Immature natural killer cell (primary cell): ENCODE results near the gene KCTD15. TPM values are rescaled to one million over a fixed set of nuclear protein-coding genes. Genes with fewer than 3 reads are reported as not detected.
A peak's percentile ranks its signal among the peaks of the same experiment; 100 is the strongest.
"Not testable (repeated sequence)": the region's sequence is repeated elsewhere in the genome, so short reads cannot be mapped to it uniquely, and the experiment has no call there.

Source experiments
- DNase-seq, 3 donors: peaks; one replicate each; pipeline ENCODE4 v3.0.0; 2022; ENCODE audit warnings: mixed read lengths in 1 of 3
- H3K27ac Mint-ChIP-seq, 6 donors: one replicate each; pipeline ENCODE4 v1.8.0; 2020; ENCODE audit warnings: mixed read lengths in 6 of 6, mild to moderate bottlenecking in 5 of 6, inconsistent platforms in 4 of 6, moderate library complexity in 3 of 6
- H3K27me3 Mint-ChIP-seq, 3 donors: one replicate each; pipeline ENCODE4 v1.8.0; 2020 to 2021; ENCODE audit warnings: low read depth in 3 of 3, mild to moderate bottlenecking in 3 of 3, mixed read lengths in 3 of 3, moderate library complexity in 3 of 3, inconsistent platforms in 1 of 3
- H3K36me3 Mint-ChIP-seq, 3 donors: one replicate each; pipeline ENCODE4 v1.8.0; 2020; ENCODE audit warnings: mixed read lengths in 3 of 3, inconsistent platforms in 2 of 3, mild to moderate bottlenecking in 2 of 3
- H3K4me1 Mint-ChIP-seq, 2 donors: one replicate each; pipeline ENCODE4 v1.8.0; 2020; ENCODE audit warnings: inconsistent platforms in 2 of 2, mild to moderate bottlenecking in 2 of 2, mixed read lengths in 2 of 2, moderate library complexity in 1 of 2
- H3K4me3 Mint-ChIP-seq, 5 donors: one replicate each; pipeline ENCODE4 v1.8.0; 2020; ENCODE audit warnings: mild to moderate bottlenecking in 5 of 5, mixed read lengths in 5 of 5, inconsistent platforms in 3 of 5, moderate library complexity in 3 of 5
- H3K9me3 Mint-ChIP-seq, 6 donors: one replicate each; pipeline ENCODE4 v1.8.0; 2020; ENCODE audit warnings: mild to moderate bottlenecking in 6 of 6, mixed read lengths in 6 of 6, inconsistent platforms in 4 of 6, moderate library complexity in 3 of 6
- polyA plus RNA-seq, 3 donors: library from polyadenylated mRNA; unstranded; fragments of 300-500 nt; fragmentation: Illumina TruSeq; gene quantifications; one replicate each; pipeline ENCODE4 v1.2.3, GENCODE V29; 2021

Gene KCTD15
- polyA plus RNA-seq, 3 donors from 2014 or later = not detected

- peaks cover 0 to 2% (median 0%) of the 10 kb centered on the region in 3 donors for H3K27me3 Mint-ChIP-seq
- no peak overlapping the region for H3K4me3 Mint-ChIP-seq
- H3K27ac Mint-ChIP-seq = peak overlapping the region in 1 of 6 donors; percentile 8
- no peaks in the 10 kb centered on the region for H3K36me3 Mint-ChIP-seq
- H3K9me3 Mint-ChIP-seq = no peaks in the 10 kb centered on the region
- no peaks in the 10 kb centered on the region for H3K4me1 Mint-ChIP-seq
- no peak for DNase-seq
Measured at GRCh38 chr19:33808399-33808798, 11.7 kb downstream of the KCTD15 start.

DNA sequence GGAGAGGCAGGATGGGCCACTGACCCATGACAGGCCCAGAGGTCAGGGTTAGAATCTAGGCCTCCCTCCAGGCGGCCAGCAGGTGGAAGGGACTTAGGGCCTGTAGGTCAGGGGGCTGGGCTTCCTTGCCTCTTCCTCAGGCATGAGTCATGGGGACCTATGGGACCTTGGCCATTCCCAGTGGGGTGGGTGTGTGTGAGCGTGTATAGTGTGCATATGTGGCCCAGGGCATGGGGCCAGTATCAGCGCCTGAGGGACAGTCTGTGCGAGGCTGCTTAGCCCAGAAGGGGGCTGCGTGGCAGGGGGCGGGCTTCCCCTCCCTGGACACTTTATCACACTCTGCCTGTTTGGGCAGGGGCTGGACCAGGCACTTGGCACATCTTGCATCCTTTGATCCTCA, 13.3 kb downstream of the KCTD15 start:
- Mint-ChIP-seq H3K9me3 (no peaks in the 10 kb centered on the region), H3K27ac (no peak overlapping the region)

GRCh38 chr19:33810821-33811220, 14.2 kb downstream of the KCTD15 start:
- H3K9me3 Mint-ChIP-seq = no peaks in the 10 kb centered on the region
- H3K36me3 Mint-ChIP-seq = no peaks in the 10 kb centered on the region
- DNase-seq = no peak
- no peak overlapping the region for H3K27ac Mint-ChIP-seq
- H3K27me3 Mint-ChIP-seq = peaks cover 0 to 2% (median 0%) of the 10 kb centered on the region in 3 donors
- no peak overlapping the region for H3K4me3 Mint-ChIP-seq
- no peaks in the 10 kb centered on the region for H3K4me1 Mint-ChIP-seq

More for the DNA sequence above, 13.3 kb downstream of the KCTD15 start:
- peaks cover 0 to 2% (median 0%) of the 10 kb centered on the region in 3 donors for H3K27me3 Mint-ChIP-seq
- no peak for DNase-seq
- no peak overlapping the region for H3K4me3 Mint-ChIP-seq
- H3K36me3 Mint-ChIP-seq = no peaks in the 10 kb centered on the region
- H3K4me1 Mint-ChIP-seq = no peaks in the 10 kb centered on the region

GRCh38 chr19:33811246-33811645, 14.6 kb downstream of the KCTD15 start:
- no peak overlapping the region for H3K27ac Mint-ChIP-seq
- H3K4me1 Mint-ChIP-seq = no peaks in the 10 kb centered on the region

DNA sequence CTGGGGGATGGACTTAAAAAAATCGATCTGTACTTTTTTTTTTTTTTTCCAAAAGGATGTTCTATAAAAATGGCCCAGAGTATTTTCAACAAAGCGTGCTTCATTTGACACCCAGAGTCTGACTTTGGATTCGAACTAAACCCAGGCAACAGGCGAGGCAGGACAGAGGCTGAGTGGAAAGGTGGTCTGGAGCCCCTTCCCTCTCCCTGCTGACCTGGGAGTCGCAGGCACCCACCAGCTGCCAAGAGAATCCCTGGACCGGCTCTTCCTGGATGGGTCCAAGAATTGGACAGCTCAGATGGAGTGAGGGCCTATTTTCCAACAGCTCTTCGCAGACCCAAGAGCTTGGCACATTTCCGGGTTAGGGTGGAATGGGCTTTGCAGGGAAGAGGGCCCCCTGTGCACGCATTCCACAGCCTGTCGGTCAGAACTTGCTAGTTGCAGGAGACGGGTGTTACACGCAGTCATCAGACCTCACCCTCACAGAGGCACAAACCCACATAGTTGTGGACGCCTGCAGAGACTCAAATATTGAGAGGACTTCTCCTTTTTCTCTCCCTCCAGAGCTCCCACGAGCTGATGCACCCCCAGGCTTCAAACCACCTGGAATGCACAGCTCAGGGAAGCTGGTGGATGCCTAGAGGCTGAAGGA, 15.2 kb downstream of the KCTD15 start:
- H3K27me3 Mint-ChIP-seq = peaks cover 0 to 2% (median under 1%) of the 10 kb centered on the region in 3 donors

More at GRCh38 chr19:33811246-33811645, 14.6 kb downstream of the KCTD15 start:
- H3K9me3 Mint-ChIP-seq = no peaks in the 10 kb centered on the region
- H3K4me3 Mint-ChIP-seq = no peak overlapping the region
- no peak for DNase-seq
- H3K27me3 Mint-ChIP-seq = peaks cover 0 to 2% (median 0%) of the 10 kb centered on the region in 3 donors
- no peaks in the 10 kb centered on the region for H3K36me3 Mint-ChIP-seq

DNA sequence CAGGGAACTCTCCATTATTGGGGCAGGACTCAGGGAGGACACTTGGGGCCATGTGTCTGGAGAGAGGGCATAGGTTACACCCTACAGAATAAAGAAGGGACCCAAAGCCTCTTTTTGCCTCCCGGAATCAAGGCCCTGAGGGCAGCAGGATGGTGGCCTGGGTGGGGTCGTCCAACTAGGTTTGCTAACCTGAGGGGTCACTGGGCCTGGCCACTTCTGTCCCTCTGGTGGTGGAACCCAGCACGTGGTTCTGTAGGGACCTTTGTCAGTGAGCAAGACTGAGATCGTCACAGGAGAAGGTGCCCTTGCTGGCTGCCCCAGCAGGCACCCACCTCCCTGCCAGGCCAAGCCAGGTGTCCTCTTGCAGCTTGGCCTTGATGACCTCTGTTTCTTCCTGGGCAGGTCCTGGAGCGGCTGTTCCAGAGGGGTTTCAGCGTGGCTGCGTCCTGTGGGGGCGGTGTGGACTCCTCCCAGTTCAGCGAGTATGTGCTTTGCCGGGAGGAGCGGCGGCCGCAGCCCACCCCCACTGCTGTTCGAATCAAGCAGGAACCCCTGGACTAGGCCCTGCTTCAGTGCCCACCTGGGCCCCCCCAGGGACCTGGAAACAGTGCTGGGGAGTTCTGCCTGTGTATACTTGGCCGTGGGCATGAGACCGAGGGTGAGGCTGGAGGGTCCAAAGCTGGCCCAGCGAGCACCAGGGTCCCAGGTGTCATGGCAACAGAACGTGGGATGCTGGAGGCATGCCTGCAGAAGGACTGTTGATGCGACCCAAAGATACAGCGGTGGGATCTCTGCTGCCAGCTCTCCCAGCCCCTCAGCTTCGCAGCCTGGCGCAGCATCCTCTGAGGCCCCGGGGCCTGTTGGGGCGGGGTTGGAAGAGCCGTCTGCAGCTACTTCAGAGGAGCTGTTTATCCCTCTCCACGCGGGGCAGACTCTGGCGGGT, 16.0 kb downstream of the KCTD15 start:
- Mint-ChIP-seq H3K4me1 (no peaks in the 10 kb centered on the region), H3K36me3 (no peaks in the 10 kb centered on the region), H3K27ac (no peak overlapping the region), H3K4me3 (no peak overlapping the region), H3K9me3 (no peaks in the 10 kb centered on the region), H3K27me3 (peaks cover 0 to 5% (median 2%) of the 10 kb centered on the region in 3 donors)
- DNase-seq = no peak

More for the DNA sequence above, 15.2 kb downstream of the KCTD15 start:
- Mint-ChIP-seq H3K4me3 (no peak overlapping the region), H3K4me1 (no peaks in the 10 kb centered on the region), H3K36me3 (no peaks in the 10 kb centered on the region), H3K27ac (no peak overlapping the region), H3K9me3 (no peaks in the 10 kb centered on the region)
- no peak for DNase-seq

DNA sequence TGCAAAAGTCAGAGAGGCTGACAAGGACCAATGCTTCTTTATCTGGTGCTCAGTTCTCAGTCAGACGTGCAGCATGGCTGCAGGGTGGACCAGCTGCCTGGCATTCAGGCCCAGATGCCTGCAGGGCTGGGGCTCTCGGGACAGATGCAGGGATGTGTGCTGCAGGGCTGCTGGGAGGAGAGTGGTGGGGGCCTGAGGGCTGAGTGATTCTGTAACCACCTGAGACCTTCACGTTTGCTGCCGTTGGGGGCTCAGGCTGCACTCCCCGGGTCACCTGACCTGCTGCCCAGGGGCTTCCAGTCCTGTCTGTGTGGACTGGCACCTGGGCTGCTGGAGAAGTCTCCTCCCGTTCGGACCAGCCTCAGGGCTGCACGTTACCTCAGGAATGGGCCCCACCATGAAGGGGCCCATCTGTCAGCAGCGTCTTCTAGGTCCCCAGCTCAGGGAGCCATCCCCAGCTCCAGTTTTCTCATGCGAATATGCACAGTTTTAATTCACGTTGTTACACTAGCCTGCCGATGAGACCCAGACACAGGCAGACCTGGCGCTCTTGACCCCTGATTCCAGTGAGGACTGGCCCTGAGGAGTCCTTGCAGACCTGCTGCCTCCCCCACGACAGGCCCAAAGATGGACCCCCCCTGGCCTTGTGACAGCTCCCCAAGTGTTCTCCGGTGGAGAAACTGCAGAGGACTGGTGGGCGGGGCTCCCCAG, 16.9 kb downstream of the KCTD15 start:
- no peak overlapping the region for H3K27ac Mint-ChIP-seq
- H3K27me3 Mint-ChIP-seq = peaks cover 0 to 10% (median 5%) of the 10 kb centered on the region in 3 donors
- no peak for DNase-seq
- H3K9me3 Mint-ChIP-seq = no peaks in the 10 kb centered on the region
- H3K4me1 Mint-ChIP-seq = no peaks in the 10 kb centered on the region
- H3K4me3 Mint-ChIP-seq = no peak overlapping the region
- no peaks in the 10 kb centered on the region for H3K36me3 Mint-ChIP-seq

DNA sequence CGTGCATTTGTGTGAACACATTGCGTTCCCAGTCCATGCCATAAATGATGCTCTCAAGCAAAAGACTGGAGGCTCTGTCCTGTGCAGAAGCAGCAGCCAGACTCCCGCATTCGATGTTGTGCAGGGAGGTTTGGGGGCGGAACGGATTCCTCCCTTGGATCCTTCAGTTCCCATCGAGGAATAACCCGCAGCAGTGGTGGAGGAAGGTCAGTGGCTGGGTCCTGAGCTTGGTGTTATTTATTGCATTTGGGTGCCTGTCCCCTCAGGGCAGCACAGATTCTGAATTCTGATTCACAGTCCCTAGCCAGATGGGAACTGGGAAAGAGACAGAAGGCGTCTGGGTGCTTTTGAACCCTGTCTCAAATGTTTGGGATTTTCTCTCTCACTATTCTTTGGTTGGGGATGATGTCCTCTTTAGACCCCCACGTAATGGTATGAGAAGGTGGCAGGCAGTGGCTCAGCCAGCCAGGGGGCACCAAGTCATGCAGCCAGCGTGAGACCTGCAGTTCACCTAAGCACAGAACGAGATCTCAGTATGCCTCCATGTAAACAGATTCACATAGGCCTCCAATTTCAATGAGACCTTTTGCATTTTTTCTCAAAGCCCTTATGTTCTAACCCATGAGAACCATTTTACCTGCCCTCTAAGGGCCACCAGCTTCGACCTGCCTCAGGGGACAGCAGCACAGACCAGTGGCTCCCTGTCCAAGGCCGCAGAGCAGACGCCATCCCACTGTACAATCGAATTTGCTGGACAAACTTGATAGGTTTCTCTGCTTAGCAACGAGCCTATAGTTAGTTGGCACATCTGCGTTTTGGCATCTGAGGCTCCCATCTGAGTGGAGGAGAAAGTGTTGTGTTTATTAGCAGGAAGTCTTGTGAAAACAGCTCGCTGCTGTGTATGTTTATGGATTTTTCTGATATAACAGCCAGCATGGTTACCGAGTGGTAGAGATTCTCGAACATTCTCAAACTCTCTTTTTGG, 17.8 kb downstream of the KCTD15 start:
- no peak overlapping the region for H3K4me3 Mint-ChIP-seq
- no peak overlapping the region for H3K27ac Mint-ChIP-seq
- H3K27me3 Mint-ChIP-seq = peaks cover 1 to 17% (median 5%) of the 10 kb centered on the region in 3 donors
- H3K4me1 Mint-ChIP-seq = peaks cover 0 to 4% of the 10 kb centered on the region in 2 donors
- no peaks in the 10 kb centered on the region for H3K9me3 Mint-ChIP-seq
- no peaks in the 10 kb centered on the region for H3K36me3 Mint-ChIP-seq
- DNase-seq = no peak

GRCh38 chr19:33815380-33816340, 19.0 kb downstream of the KCTD15 start:
- Mint-ChIP-seq H3K27me3 (peaks cover 4 to 17% (median 6%) of the 10 kb centered on the region in 3 donors), H3K4me1 (peaks cover 0 to 7% of the 10 kb centered on the region in 2 donors), H3K36me3 (no peaks in the 10 kb centered on the region), H3K9me3 (no peaks in the 10 kb centered on the region), H3K27ac (no peak overlapping the region), H3K4me3 (no peak overlapping the region)
- DNase-seq = no peak

- peaks cover 0 to 12% of the 10 kb centered on the region in 2 donors for H3K4me1 Mint-ChIP-seq
- no peaks in the 10 kb centered on the region for H3K9me3 Mint-ChIP-seq
- H3K27me3 Mint-ChIP-seq = peaks cover 4 to 24% (median 8%) of the 10 kb centered on the region in 3 donors
- H3K27ac Mint-ChIP-seq = no peak overlapping the region
- no peaks in the 10 kb centered on the region for H3K36me3 Mint-ChIP-seq
- H3K4me3 Mint-ChIP-seq = peak overlapping the region in 1 of 5 donors; percentile 3
- DNase-seq = no peak
Measured at GRCh38 chr19:33818411-33818810, 21.7 kb downstream of the KCTD15 start.

GRCh38 chr19:33819078-33819477, 22.4 kb downstream of the KCTD15 start:
- H3K36me3 Mint-ChIP-seq, H3K9me3 Mint-ChIP-seq, DNase-seq: not testable (repeated sequence)
- Mint-ChIP-seq H3K27ac (peak overlapping the region in 1 of 6 donors; percentile 30), H3K4me3 (peak overlapping the region; percentile 38 to 73 (median 60)), H3K4me1 (peaks cover 0 to 12% of the 10 kb centered on the region in 2 donors), H3K27me3 (peaks cover 4 to 24% (median 11%) of the 10 kb centered on the region in 3 donors)

DNA sequence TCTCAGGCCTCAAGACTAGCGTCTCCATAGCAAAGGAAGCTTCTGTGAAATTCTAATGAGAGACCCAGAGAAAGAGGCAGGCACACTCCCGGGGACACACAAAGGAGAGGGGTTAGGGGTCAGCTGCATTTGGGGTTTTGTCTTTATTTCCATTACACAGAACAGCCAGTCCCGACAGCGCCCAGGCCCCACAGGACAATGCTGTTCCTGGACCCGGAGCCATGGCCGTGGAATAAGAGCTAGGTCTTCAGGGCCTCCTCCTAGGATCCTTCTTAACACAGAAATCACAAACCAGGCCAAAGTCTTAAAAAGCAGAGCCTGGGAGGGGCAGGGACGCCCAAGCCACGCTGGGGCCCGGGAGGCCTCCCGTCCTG, 22.8 kb downstream of the KCTD15 start:
- no peaks in the 10 kb centered on the region for H3K36me3 Mint-ChIP-seq
- H3K4me3 Mint-ChIP-seq = peak overlapping the region; percentile 38 to 73 (median 60)
- no peaks in the 10 kb centered on the region for H3K9me3 Mint-ChIP-seq
- DNase-seq = no peak
- peaks cover 4 to 22% (median 11%) of the 10 kb centered on the region in 3 donors for H3K27me3 Mint-ChIP-seq
- peaks cover 0 to 12% of the 10 kb centered on the region in 2 donors for H3K4me1 Mint-ChIP-seq
- peak overlapping the region in 1 of 6 donors; percentile 30 for H3K27ac Mint-ChIP-seq
